H1 (cell line): ENCODE data around the gene KIAA0513. TPM values are rescaled to one million over a fixed set of nuclear protein-coding genes. Genes with fewer than 3 reads are reported as not detected.

Experiments used
- CREB1 ChIP-seq: IDR thresholded peaks from 2 replicates; pipeline ENCODE4 v1.6.1; 2012; ENCODE audit warnings: inconsistent platforms
- POU5F1 ChIP-seq: IDR thresholded peaks from 2 replicates; pipeline ENCODE4 v1.6.1; 2011; ENCODE audit warnings: low read depth, mild to moderate bottlenecking, low read length, moderate library complexity
- SIX5 ChIP-seq: IDR thresholded peaks from 2 replicates; pipeline ENCODE4 v1.6.1; 2011; ENCODE audit warnings: mild to moderate bottlenecking, low read depth, low read length
- ZNF274 ChIP-seq: IDR thresholded peaks from 2 replicates; pipeline ENCODE4 v1.7.0; 2012; ENCODE audit warnings: low read length, borderline replicate concordance; ENCODE audit errors: extremely low read depth
- polyA plus RNA-seq, 7 experiments: library from polyadenylated mRNA; depleted of rRNA in 3 of 7; stranded (reverse) in 5 of 7; unstranded in 2 of 7; fragments of >200 nt in 5 of 7; fragments of 200-250 nt in 2 of 7; gene quantifications; 1 replicate in 5 of 7; 2 replicates in 1 of 7; 4 replicates in 1 of 7; pipeline versions ENCODE4 v1.2.1 to v1.2.3, GENCODE V29; 2011 to 2013; ENCODE audit warnings: missing spikeins in 2 of 7, mixed read lengths in 2 of 7
- total RNA-seq: library from RNA; stranded (reverse); fragmentation: NEBNext Ultra II Directional; extraction: Animal tissue kit (Norgen Biotek cat#: 25700); gene quantifications from 2 replicates; pipeline ENCODE4 v1.2.1, GENCODE V29; 2021
- TF ChIP-seq, protein P1 (sequence below): IDR thresholded peaks from 2 replicates; pipeline ENCODE4 v1.6.1; 2011; ENCODE audit warnings: low read depth, mild to moderate bottlenecking, low read length; ENCODE audit not compliant: insufficient read depth

Gene KIAA0513
- total and polyA plus RNA-seq, 2 of the 8 experiments (the other 6 are each of a cell fraction or from before 2014, with no cell fraction given): 2.1 to 6.1 TPM

DNA sequence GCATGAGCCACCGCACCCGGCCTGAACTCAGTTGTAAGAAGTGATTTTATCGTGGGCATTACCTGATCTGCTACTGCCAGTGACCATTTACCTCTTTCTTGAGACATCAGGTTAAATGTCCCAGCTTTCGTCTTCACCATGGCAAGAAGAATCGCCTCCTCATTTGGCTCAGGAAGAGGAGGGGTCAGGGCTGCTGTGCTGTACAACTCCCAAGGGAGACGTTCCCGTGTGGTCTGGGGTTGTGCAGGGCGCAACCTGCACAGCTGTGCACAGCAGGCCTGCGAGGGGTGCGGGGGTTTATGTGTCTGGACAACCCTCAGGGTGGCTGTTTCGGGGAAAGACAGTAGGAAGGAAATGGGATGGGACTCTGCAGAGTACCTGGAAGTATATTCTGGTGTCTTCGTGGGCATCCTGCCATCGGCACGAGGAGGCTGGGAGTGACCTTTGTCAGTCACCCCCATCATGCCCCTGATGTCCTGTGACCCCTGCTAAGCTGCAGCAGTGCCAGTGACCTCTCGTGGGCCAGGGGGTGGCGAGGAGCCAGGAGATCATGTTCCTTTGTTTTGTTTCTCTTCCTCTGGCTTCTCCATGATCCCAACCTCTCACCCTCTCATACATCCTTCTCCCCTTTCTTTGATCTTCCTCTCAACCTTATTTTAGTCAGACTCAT is 57.4 kb downstream of the KIAA0513 start (continued):
- TF ChIP-seq ZNF274: no peak
- TF ChIP-seq CREB1: no peak
- TF ChIP-seq POU5F1: no peak
- TF ChIP-seq, protein P1, sequence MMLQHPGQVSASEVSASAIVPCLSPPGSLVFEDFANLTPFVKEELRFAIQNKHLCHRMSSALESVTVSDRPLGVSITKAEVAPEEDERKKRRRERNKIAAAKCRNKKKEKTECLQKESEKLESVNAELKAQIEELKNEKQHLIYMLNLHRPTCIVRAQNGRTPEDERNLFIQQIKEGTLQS: no peak
- TF ChIP-seq SIX5: no peak
- TF ChIP-seq, all 59 proteins: peak for 0
